ENCODE results near the gene SF3B3.

GRCh38 chr16:70480127-70481105 is 43.2 kb upstream of the SF3B3 start:
- TF ChIP-seq THAP9 (CRISPR knock-in tag; IDR thresholded peaks at IDR 0.05; ENCODE audit: borderline replicate concordance) (no peak), RORA (CRISPR knock-in tag; IDR thresholded peaks at IDR 0.05) (no peak), NFIB (CRISPR knock-in tag; IDR thresholded peaks at IDR 0.05; ENCODE audit: borderline replicate concordance) (no peak), KDM2A (CRISPR knock-in tag; IDR thresholded peaks at IDR 0.05; ENCODE audit: borderline replicate concordance, low read depth) (no peak)
- TF ChIP-seq, protein P1, sequence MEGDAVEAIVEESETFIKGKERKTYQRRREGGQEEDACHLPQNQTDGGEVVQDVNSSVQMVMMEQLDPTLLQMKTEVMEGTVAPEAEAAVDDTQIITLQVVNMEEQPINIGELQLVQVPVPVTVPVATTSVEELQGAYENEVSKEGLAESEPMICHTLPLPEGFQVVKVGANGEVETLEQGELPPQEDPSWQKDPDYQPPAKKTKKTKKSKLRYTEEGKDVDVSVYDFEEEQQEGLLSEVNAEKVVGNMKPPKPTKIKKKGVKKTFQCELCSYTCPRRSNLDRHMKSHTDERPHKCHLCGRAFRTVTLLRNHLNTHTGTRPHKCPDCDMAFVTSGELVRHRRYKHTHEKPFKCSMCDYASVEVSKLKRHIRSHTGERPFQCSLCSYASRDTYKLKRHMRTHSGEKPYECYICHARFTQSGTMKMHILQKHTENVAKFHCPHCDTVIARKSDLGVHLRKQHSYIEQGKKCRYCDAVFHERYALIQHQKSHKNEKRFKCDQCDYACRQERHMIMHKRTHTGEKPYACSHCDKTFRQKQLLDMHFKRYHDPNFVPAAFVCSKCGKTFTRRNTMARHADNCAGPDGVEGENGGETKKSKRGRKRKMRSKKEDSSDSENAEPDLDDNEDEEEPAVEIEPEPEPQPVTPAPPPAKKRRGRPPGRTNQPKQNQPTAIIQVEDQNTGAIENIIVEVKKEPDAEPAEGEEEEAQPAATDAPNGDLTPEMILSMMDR (CRISPR knock-in tag; IDR thresholded peaks at IDR 0.05) = no peak
